Brain microvascular endothelial cell (primary cell): ENCODE data around the gene S100A13.

Experiments
- DNase-seq: peaks from one replicate; pipeline ENCODE4 v3.0.0-alpha.2; 2020
- H3K27ac ChIP-seq: fragments of 250-450 bp; sonication (Bioruptor Pico); 2 replicates; pipeline ENCODE4 v1.5.1; 2020; ENCODE audit warnings: mild to moderate bottlenecking, moderate library complexity
- H3K27me3 ChIP-seq: fragments of 250-450 bp; sonication (Bioruptor Pico); replicated peaks from 2 replicates; pipeline ENCODE4 v1.5.1; 2020; ENCODE audit warnings: mild to moderate bottlenecking
- H3K36me3 ChIP-seq: fragments of 250-450 bp; sonication (Bioruptor Pico); replicated peaks from 2 replicates; pipeline ENCODE4 v1.5.1; 2020; ENCODE audit warnings: mild to moderate bottlenecking
- H3K4me3 ChIP-seq: 2 replicates; pipeline ENCODE4 v1.5.1; 2011; ENCODE audit warnings: low read depth, mild to moderate bottlenecking, control low read depth, low read length, moderate library complexity
- CTCF ChIP-seq: IDR thresholded peaks from 2 replicates; pipeline ENCODE4 v1.5.1; 2011; ENCODE audit warnings: low read depth, mild to moderate bottlenecking, moderate library complexity, low read length, control low read depth, inconsistent platforms; ENCODE audit errors: missing control alignments
- in situ Hi-C: cut with HindIII; loops from 2 replicates; pipeline ENCODE4 v1.10.0; 2017; ENCODE audit warnings: low sequenced_read_pairs, low pct_ligation_motif_present

Gene S100A13

GRCh38 chr1:153614189-153614900 is 13.0 kb downstream of the S100A13 start:
- no peak for DNase-seq
- no peaks in the 10 kb centered on the region for H3K27me3 ChIP-seq
- in situ Hi-C loops: no loop called here
- no peak overlapping the region for H3K27ac ChIP-seq
- peaks cover 6% of the 10 kb centered on the region for H3K36me3 ChIP-seq
- peak; percentile 12 for TF ChIP-seq CTCF
- no peak overlapping the region for H3K4me3 ChIP-seq

GRCh38 chr1:153613406-153613805 is 13.9 kb downstream of the S100A13 start:
- Histone ChIP-seq H3K36me3 (peaks cover 1% of the 10 kb centered on the region), H3K4me3 (no peak overlapping the region), H3K27me3 (no peaks in the 10 kb centered on the region), H3K27ac (no peak overlapping the region)
- in situ Hi-C loops: no loop called here
- DNase-seq: no peak
- no peak for TF ChIP-seq CTCF

- H3K4me3 ChIP-seq: peak within 1 kb of the TSS; percentile 61
- no peak within 1 kb of the TSS for H3K27ac ChIP-seq
- no peaks in the 10 kb centered on the region for H3K27me3 ChIP-seq
- H3K36me3 ChIP-seq: peaks cover 2% of the 10 kb centered on the region
- TF ChIP-seq CTCF: no peak
- in situ Hi-C loops: no loop called here
- DNase-seq: peak; percentile 27
Observed at GRCh38 chr1:153612755-153613331, 14.5 kb downstream of the S100A13 start, which contains the start of gene S100A16. Gene S100A16, minus strand, starts transcription at chr1:153613137. Its CDS starts 4,986 bp downstream, at chr1:153608151.

- in situ Hi-C loops: no loop called here
- Histone ChIP-seq H3K27ac (no peak overlapping the region), H3K4me3 (peak overlapping the region; percentile 61), H3K27me3 (no peaks in the 10 kb centered on the region), H3K36me3 (peaks cover 4% of the 10 kb centered on the region)
- DNase-seq: no peak
- no peak for TF ChIP-seq CTCF
Observed at GRCh38 chr1:153612111-153612754, 15.1 kb downstream of the S100A13 start.

- Histone ChIP-seq H3K4me3 (peak overlapping the region; percentile 61), H3K27ac (no peak overlapping the region), H3K27me3 (no peaks in the 10 kb centered on the region), H3K36me3 (peaks cover 9% of the 10 kb centered on the region)
- in situ Hi-C loops: no loop called here
- no peak for TF ChIP-seq CTCF
- DNase-seq: no peak
Observed at GRCh38 chr1:153611356-153611755, 15.9 kb downstream of the S100A13 start.
